SK-N-SH treated with all-trans-retinoic acid at 6 μM for 48 hours (cell line): ENCODE measurements around the gene GRM7.

Experiments
- ATAC-seq: fragments of 200-7000 bp; cut with Tn5 transposase; 3 replicates; pipeline ENCODE4 v1.9.1; 2020; ENCODE audit warnings: mild to moderate bottlenecking, moderate library complexity
- ARNTL ChIP-seq: fragments of 450-650 bp; formaldehyde crosslinking; IDR thresholded peaks from 2 replicates; pipeline ENCODE4 v1.5.0; 2020; ENCODE audit warnings: low read depth, mild to moderate bottlenecking, moderate library complexity, borderline replicate concordance
- BACH2 ChIP-seq: fragments of 250-450 bp; sonication (Bioruptor Pico); IDR thresholded peaks from 2 replicates; pipeline ENCODE4 v1.9.0; 2021; ENCODE audit warnings: mild to moderate bottlenecking, borderline replicate concordance
- CREB5 ChIP-seq: fragments of 250-450 bp; sonication (Bioruptor Pico); IDR thresholded peaks from 2 replicates; pipeline ENCODE4 v1.5.1; 2020; ENCODE audit warnings: low read depth, mild to moderate bottlenecking, moderate library complexity
- CSDC2 ChIP-seq: fragments of 250-450 bp; sonication (Bioruptor Pico); IDR thresholded peaks from 2 replicates; pipeline ENCODE4 v1.5.0; 2020; ENCODE audit warnings: mild to moderate bottlenecking, moderate library complexity
- CSRNP3 ChIP-seq: fragments of 250-450 bp; sonication (Bioruptor Pico); IDR thresholded peaks from 2 replicates; pipeline ENCODE4 v1.5.1; 2021; ENCODE audit warnings: mild to moderate bottlenecking, moderate library complexity
- ESRRG ChIP-seq: fragments of 250-450 bp; sonication (Bioruptor Pico); IDR thresholded peaks from 2 replicates; pipeline ENCODE4 v1.6.1; 2021; ENCODE audit warnings: mild to moderate bottlenecking
- GLIS3 ChIP-seq: fragments of 250-450 bp; sonication (Bioruptor Pico); IDR thresholded peaks from 2 replicates; pipeline ENCODE4 v1.5.0; 2020; ENCODE audit warnings: mild to moderate bottlenecking, moderate library complexity
- ISL1 ChIP-seq: fragments of 250-450 bp; sonication (Bioruptor Pico); IDR thresholded peaks from 2 replicates; pipeline ENCODE4 v2.1.2; 2022; ENCODE audit warnings: mild to moderate bottlenecking, moderate library complexity
- OSR1 ChIP-seq: fragments of 250-450 bp; sonication (Bioruptor Pico); IDR thresholded peaks from 2 replicates; pipeline ENCODE4 v1.8.0; 2022; ENCODE audit warnings: moderate library complexity, mild to moderate bottlenecking, inconsistent platforms
- POU6F1 ChIP-seq: fragments of 250-450 bp; sonication (Bioruptor Pico); IDR thresholded peaks from 2 replicates; pipeline ENCODE4 v1.8.0; 2021; ENCODE audit warnings: low read depth, mild to moderate bottlenecking, moderate library complexity, borderline replicate concordance
- RARB ChIP-seq: fragments of 250-450 bp; sonication (Bioruptor Pico); IDR thresholded peaks from 2 replicates; pipeline ENCODE4 v1.8.0; 2021; ENCODE audit warnings: mild to moderate bottlenecking, moderate library complexity
- SNAI2 ChIP-seq: fragments of 250-450 bp; sonication (Bioruptor Pico); IDR thresholded peaks from 2 replicates; pipeline ENCODE4 v1.5.0; 2020; ENCODE audit warnings: mild to moderate bottlenecking, moderate library complexity
- TCF4 ChIP-seq: fragments of 250-450 bp; sonication (Bioruptor Pico); IDR thresholded peaks from 2 replicates; pipeline ENCODE4 v1.8.0; 2021; ENCODE audit warnings: mild to moderate bottlenecking, moderate library complexity, borderline replicate concordance
- TOX ChIP-seq: fragments of 250-450 bp; sonication (Bioruptor Pico); IDR thresholded peaks from 2 replicates; pipeline ENCODE4 v1.8.0; 2021; ENCODE audit warnings: mild to moderate bottlenecking, moderate library complexity, borderline replicate concordance
- TSHZ2 ChIP-seq: fragments of 250-450 bp; sonication (Bioruptor Pico); IDR thresholded peaks from 2 replicates; pipeline ENCODE4 v1.5.0; 2020; ENCODE audit warnings: mild to moderate bottlenecking, moderate library complexity
- ZC3H10 ChIP-seq: fragments of 250-450 bp; sonication (Bioruptor Pico); IDR thresholded peaks from 2 replicates; pipeline ENCODE4 v1.5.1; 2021; ENCODE audit warnings: mild to moderate bottlenecking, moderate library complexity
- ZFP3 ChIP-seq: fragments of 250-450 bp; sonication (Bioruptor Pico); IDR thresholded peaks from 2 replicates; pipeline ENCODE4 v1.5.0; 2020; ENCODE audit warnings: mild to moderate bottlenecking, moderate library complexity
- ZFP30 ChIP-seq: fragments of 450-650 bp; formaldehyde crosslinking; IDR thresholded peaks from 2 replicates; pipeline ENCODE4 v1.5.0; 2022; ENCODE audit warnings: mild to moderate bottlenecking, moderate library complexity
- ZNF565 ChIP-seq: fragments of 450-650 bp; formaldehyde crosslinking; conservative IDR thresholded peaks from 2 replicates; pipeline ENCODE4 v1.5.0; 2020; ENCODE audit warnings: low read depth, mild to moderate bottlenecking, moderate library complexity
- ZNF70 ChIP-seq: fragments of 450-650 bp; formaldehyde crosslinking; IDR thresholded peaks from 2 replicates; pipeline ENCODE4 v1.5.0; 2020; ENCODE audit warnings: mild to moderate bottlenecking, moderate library complexity
- ZNF8 ChIP-seq: fragments of 450-650 bp; formaldehyde crosslinking; IDR thresholded peaks from 2 replicates; pipeline ENCODE4 v1.5.0; 2020; ENCODE audit warnings: mild to moderate bottlenecking, moderate library complexity

Gene GRM7

GRCh38 chr3:7332696-7333095, 471.8 kb downstream of the GRM7 start:
- ATAC-seq = no peak
- TF ChIP-seq ESRRG (CRISPR knock-in tag) (no peak), TCF4 (CRISPR knock-in tag) (no peak), RARB (CRISPR knock-in tag) (no peak), ZC3H10 (CRISPR knock-in tag) (no peak), ZNF565 (CRISPR knock-in tag) (no peak), ZNF8 (no peak), TSHZ2 (CRISPR knock-in tag) (no peak)

- no peak for ATAC-seq
- TF ChIP-seq ARNTL (CRISPR knock-in tag) = no peak
- no peak for TF ChIP-seq SNAI2 (CRISPR knock-in tag)
- no peak for TF ChIP-seq ZFP3 (CRISPR knock-in tag)
- no peak for TF ChIP-seq BACH2 (CRISPR knock-in tag)
- no peak for TF ChIP-seq CSDC2 (CRISPR knock-in tag)
- TF ChIP-seq CSRNP3 (CRISPR knock-in tag) = no peak
- TF ChIP-seq ZNF565 (CRISPR knock-in tag) = no peak
- TF ChIP-seq ESRRG (CRISPR knock-in tag) = no peak
- no peak for TF ChIP-seq RARB (CRISPR knock-in tag)
- no peak for TF ChIP-seq ZNF8
- TF ChIP-seq ZNF70 (CRISPR knock-in tag) = no peak
- no peak for TF ChIP-seq CREB5 (CRISPR knock-in tag)
- TF ChIP-seq ZFP30 = no peak
- TF ChIP-seq, all 23 proteins: peak for 0
Observed at GRCh38 chr3:7333125-7333524, 472.2 kb downstream of the GRM7 start.

GRCh38 chr3:7340795-7341194, 479.9 kb downstream of the GRM7 start:
- no peak for ATAC-seq
- no peak for TF ChIP-seq ZC3H10 (CRISPR knock-in tag)
- no peak for TF ChIP-seq OSR1
- TF ChIP-seq, all 23 proteins: peak for 0

GRCh38 chr3:7346364-7346763, 485.4 kb downstream of the GRM7 start:
- no peak for ATAC-seq
- TF ChIP-seq ZNF565 (CRISPR knock-in tag) (no peak), ZNF70 (CRISPR knock-in tag) (no peak), ISL1 (CRISPR knock-in tag) (no peak), ZNF8 (no peak), CSRNP3 (CRISPR knock-in tag) (no peak), CREB5 (CRISPR knock-in tag) (no peak), ZFP3 (CRISPR knock-in tag) (no peak), TSHZ2 (CRISPR knock-in tag) (no peak), BACH2 (CRISPR knock-in tag) (no peak), GLIS3 (CRISPR knock-in tag) (no peak), RARB (CRISPR knock-in tag) (no peak), TCF4 (CRISPR knock-in tag) (no peak), POU6F1 (CRISPR knock-in tag) (no peak), TOX (CRISPR knock-in tag) (no peak)
- TF ChIP-seq, all 23 proteins: peak for 0
